GM12801 (cell line): ENCODE measurements around the gene SLIT1.

Source experiments
- CTCF ChIP-seq: IDR thresholded peaks from one replicate; pipeline ENCODE4 v1.5.1; 2011; ENCODE audit warnings: control low read depth; ENCODE audit not compliant: insufficient read length; ENCODE audit errors: extremely low read depth

Gene SLIT1

GRCh38 chr10:97099868-97100267, 85.9 kb downstream of the SLIT1 start:
- TF ChIP-seq CTCF = no peak

GRCh38 chr10:97099089-97099488, 86.7 kb downstream of the SLIT1 start:
- TF ChIP-seq CTCF = no peak

GRCh38 chr10:97097084-97097433, 88.7 kb downstream of the SLIT1 start:
- TF ChIP-seq CTCF = no peak

GRCh38 chr10:97096261-97097083, 89.3 kb downstream of the SLIT1 start:
- TF ChIP-seq CTCF = no peak

GRCh38 chr10:97095701-97096260, 90.0 kb downstream of the SLIT1 start:
- no peak for TF ChIP-seq CTCF

GRCh38 chr10:97090644-97091043, 95.1 kb downstream of the SLIT1 start:
- TF ChIP-seq CTCF = no peak

- TF ChIP-seq CTCF = no peak
Measured at GRCh38 chr10:97090035-97090434, 95.7 kb downstream of the SLIT1 start.
